Kidney (tissue), 14 donors: ENCODE data around the gene HSD11B2. TPM values are rescaled to one million over a fixed set of nuclear protein-coding genes. Genes with fewer than 3 reads are reported as not detected.

Source experiments
- DNase-seq, 5 donors: peaks; one replicate each; pipeline ENCODE4 v3.0.0-alpha.2; 2013 to 2020
- FAIRE-seq: peaks from 2 replicates; lab custom pipeline; 2012; peaks lifted over from hg19 to GRCh38; lab: Jason Lieb, UNC
- H3K27ac ChIP-seq, 2 donors: one replicate each; pipeline ENCODE4 v1.7.0; 2013; ENCODE audit warnings: low read depth in 2 of 2, low read length in 2 of 2, inconsistent platforms in 1 of 2
- H3K27me3 ChIP-seq: one replicate; pipeline ENCODE4 v1.7.1; 2013; ENCODE audit warnings: low read length, inconsistent platforms; ENCODE audit not compliant: control insufficient read depth, insufficient read depth
- H3K36me3 ChIP-seq, 3 donors: one replicate each; pipeline versions ENCODE4 v1.7.0 to v1.7.1; 2013; ENCODE audit warnings: low read length in 3 of 3, control low read depth in 1 of 3, inconsistent platforms in 1 of 3; ENCODE audit not compliant: insufficient read depth in 3 of 3, control insufficient read depth in 2 of 3
- H3K4me1 ChIP-seq, 3 donors: one replicate each; pipeline versions ENCODE4 v1.7.0 to v1.7.1; 2013; ENCODE audit warnings: low read length in 3 of 3, inconsistent platforms in 1 of 3, low read depth in 1 of 3; ENCODE audit not compliant: control insufficient read depth in 2 of 3, insufficient read depth in 2 of 3
- H3K4me3 ChIP-seq, 3 donors: one replicate each; pipeline versions ENCODE4 v1.7.0 to v1.8.1; 2013; ENCODE audit warnings: low read length in 3 of 3, control low read depth in 1 of 3, inconsistent platforms in 1 of 3
- H3K9ac ChIP-seq, 3 donors: one replicate each; pipeline versions ENCODE4 v1.7.0 to v1.7.1; 2013; ENCODE audit warnings: low read length in 3 of 3, control low read depth in 1 of 3, inconsistent platforms in 1 of 3
- H3K9me3 ChIP-seq, 3 donors: one replicate each; pipeline versions ENCODE4 v1.7.0 to v1.7.1; 2013; ENCODE audit warnings: low read length in 3 of 3, control low read depth in 1 of 3, inconsistent platforms in 1 of 3; ENCODE audit not compliant: control insufficient read depth in 2 of 3, insufficient read depth in 1 of 3
- intact Hi-C: fragments of 100-400 bp; cut with DNase I; formaldehyde crosslinking; loops from one replicate; pipeline ENCODE4 v1.11.1; 2022
- polyA plus RNA-seq: library from polyadenylated mRNA; stranded (reverse); fragments of 350-450 nt; fragmentation: Illumina TruSeq; extraction: RNeasy Lipid Tissue Mini Kit (QIAGEN cat#74804); gene quantifications from one replicate; pipeline ENCODE4 v1.2.3, GENCODE V29; 2014; ENCODE audit warnings: low read depth, low replicate concordance; ENCODE audit not compliant: insufficient read depth
- total RNA-seq: library from RNA; stranded (reverse); fragmentation: NEBNext Ultra II Directional; extraction: Animal tissue kit (Norgen Biotek cat#: 25700); gene quantifications from one replicate; pipeline ENCODE4 v1.2.1, GENCODE V29; 2021
- TF ChIP-seq, protein P1 (sequence below): IDR thresholded peaks from 3 replicates; pipeline ENCODE4 v1.5.1; 2012; ENCODE audit warnings: mild to moderate bottlenecking, moderate library complexity, borderline replicate concordance; ENCODE audit not compliant: insufficient read depth; ENCODE audit errors: extremely low read depth
- donor health status: control.
- donor health status: control.
- donor health status: control.
- donor health status: control.
- donor health status: control.
- donor health status: DM: yes; HTN: yes; CAD: no.
- donor health status: Normal renal cell carcinoma (clear cell type).

Gene HSD11B2
- total and polyA plus RNA-seq, 2 donors from 2014 or later: 139 to 1,022 TPM

DNA sequence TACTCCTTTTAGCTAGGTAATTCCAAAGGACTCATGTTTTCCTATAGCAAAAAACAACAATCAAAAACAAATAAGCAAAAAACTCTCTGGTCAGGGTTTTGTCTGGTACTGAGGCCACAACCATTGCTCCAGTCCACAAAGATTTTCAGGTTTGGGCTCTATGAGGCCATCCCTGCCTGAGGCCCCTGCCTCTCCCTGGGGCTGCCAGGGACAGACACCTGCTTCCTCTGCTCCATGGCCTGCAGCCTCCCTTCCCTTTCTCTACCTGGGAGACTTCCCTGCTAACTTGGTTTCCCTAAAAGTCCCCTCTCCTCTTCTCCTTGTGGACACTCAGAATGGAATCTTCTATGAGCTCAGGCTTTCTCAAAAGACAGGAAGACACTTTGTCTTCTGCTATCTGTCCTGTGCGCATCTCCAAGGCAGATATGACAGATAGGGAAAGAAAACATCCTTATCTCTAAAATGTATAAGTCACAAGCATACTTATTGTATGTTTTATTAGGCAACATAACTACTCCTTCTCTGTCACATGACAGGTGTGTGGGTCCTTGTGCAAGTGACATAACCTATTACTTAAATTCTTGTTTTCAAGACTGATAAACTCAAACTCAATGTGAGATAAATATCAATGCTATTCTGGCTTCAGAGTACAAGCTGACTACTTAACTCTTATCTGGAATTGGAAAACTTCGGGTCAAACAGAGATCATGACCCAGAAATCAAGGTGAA is 13.4 kb upstream of the HSD11B2 start:
- no peak for FAIRE-seq
- TF ChIP-seq, protein P1, sequence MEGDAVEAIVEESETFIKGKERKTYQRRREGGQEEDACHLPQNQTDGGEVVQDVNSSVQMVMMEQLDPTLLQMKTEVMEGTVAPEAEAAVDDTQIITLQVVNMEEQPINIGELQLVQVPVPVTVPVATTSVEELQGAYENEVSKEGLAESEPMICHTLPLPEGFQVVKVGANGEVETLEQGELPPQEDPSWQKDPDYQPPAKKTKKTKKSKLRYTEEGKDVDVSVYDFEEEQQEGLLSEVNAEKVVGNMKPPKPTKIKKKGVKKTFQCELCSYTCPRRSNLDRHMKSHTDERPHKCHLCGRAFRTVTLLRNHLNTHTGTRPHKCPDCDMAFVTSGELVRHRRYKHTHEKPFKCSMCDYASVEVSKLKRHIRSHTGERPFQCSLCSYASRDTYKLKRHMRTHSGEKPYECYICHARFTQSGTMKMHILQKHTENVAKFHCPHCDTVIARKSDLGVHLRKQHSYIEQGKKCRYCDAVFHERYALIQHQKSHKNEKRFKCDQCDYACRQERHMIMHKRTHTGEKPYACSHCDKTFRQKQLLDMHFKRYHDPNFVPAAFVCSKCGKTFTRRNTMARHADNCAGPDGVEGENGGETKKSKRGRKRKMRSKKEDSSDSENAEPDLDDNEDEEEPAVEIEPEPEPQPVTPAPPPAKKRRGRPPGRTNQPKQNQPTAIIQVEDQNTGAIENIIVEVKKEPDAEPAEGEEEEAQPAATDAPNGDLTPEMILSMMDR: no peak

DNA sequence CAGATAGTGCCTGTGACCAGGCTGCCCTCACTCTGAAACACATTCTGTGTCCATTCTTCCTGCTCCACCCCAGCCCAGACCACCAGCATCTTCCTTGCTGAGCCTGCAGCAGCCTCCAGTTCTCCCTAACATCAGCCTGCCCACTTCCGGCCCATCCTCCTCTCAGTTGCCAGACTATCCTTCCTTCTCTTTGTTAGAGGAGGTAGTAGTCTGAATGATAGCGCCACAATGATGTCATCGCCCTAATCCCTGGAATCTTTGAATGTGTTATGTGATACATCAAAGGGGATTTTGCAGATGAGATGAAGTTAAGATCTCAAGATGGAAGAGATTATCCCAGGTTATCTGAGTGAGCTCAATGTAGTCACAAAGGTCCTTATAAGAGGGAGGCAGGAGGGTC is 11.4 kb upstream of the HSD11B2 start:
- intact Hi-C loops: no loop called here
- no peaks in the 10 kb centered on the region for H3K36me3 ChIP-seq
- DNase-seq (no peak), FAIRE-seq (no peak)
- H3K9me3 ChIP-seq: no peaks in the 10 kb centered on the region
- no peak overlapping the region for H3K9ac ChIP-seq
- H3K4me3 ChIP-seq: no peak overlapping the region
- H3K27me3 ChIP-seq: no peaks in the 10 kb centered on the region
- H3K4me1 ChIP-seq: peaks cover 0 to 2% (median 2%) of the 10 kb centered on the region in 3 donors
- TF ChIP-seq, protein P1: no peak
- H3K27ac ChIP-seq: no peak overlapping the region

More for the DNA sequence above, 13.4 kb upstream of the HSD11B2 start:
- H3K9me3 ChIP-seq: no peaks in the 10 kb centered on the region
- no peaks in the 10 kb centered on the region for H3K27me3 ChIP-seq
- no peak for DNase-seq
- no peak overlapping the region for H3K9ac ChIP-seq
- H3K36me3 ChIP-seq: no peaks in the 10 kb centered on the region
- H3K4me3 ChIP-seq: no peak overlapping the region
- intact Hi-C loops: no loop called here
- peaks cover 0 to 8% (median 6%) of the 10 kb centered on the region in 3 donors for H3K4me1 ChIP-seq
- H3K27ac ChIP-seq: no peak overlapping the region

DNA sequence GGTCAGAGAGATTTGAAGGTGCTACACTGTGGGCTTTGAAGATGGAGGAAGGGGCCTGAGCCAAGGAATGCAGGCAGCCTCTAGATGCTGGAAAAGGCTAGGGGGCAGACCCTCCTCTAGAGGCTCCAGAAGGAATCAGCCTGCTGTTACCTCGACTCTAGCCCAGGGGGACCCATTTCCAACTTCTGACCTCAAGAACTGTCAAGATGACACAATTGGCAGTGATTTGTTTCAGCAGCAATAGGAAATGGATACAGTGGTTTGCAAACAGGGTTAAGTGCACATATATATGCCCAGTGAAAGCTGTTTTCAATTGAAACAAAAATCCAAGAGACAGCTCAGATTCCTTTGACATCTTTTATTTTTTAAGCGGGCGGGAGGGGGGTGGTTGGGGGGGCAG is 11.0 kb upstream of the HSD11B2 start:
- H3K27ac ChIP-seq: no peak overlapping the region
- intact Hi-C loops: no loop called here
- TF ChIP-seq, protein P1: no peak
- no peaks in the 10 kb centered on the region for H3K36me3 ChIP-seq
- FAIRE-seq (no peak), DNase-seq (no peak)
- no peaks in the 10 kb centered on the region for H3K27me3 ChIP-seq
- H3K4me1 ChIP-seq: no peaks in the 10 kb centered on the region
- no peak overlapping the region for H3K9ac ChIP-seq
- H3K9me3 ChIP-seq: no peaks in the 10 kb centered on the region
- H3K4me3 ChIP-seq: no peak overlapping the region
